Measurements from ENCODE around the gene ALDH1B1.

- TF ChIP-seq CTCF (CRISPR knock-in tag; IDR thresholded peaks at IDR 0.05) = no peak
- TF ChIP-seq CBX2 (IDR thresholded peaks at IDR 0.05; ENCODE audit: low read depth, low read length) = no peak
- TF ChIP-seq CBX2 (CRISPR knock-in tag; IDR thresholded peaks at IDR 0.05; ENCODE audit: low read depth) = no peak
- no peak for TF ChIP-seq ETS1 (CRISPR knock-in tag; IDR thresholded peaks at IDR 0.05)
- TF ChIP-seq RBAK (CRISPR knock-in tag; IDR thresholded peaks at IDR 0.05) = no peak
- no peak for TF ChIP-seq SAP130 (CRISPR knock-in tag; IDR thresholded peaks at IDR 0.05; ENCODE audit: low read depth)
- TF ChIP-seq SP1 (IDR thresholded peaks at IDR 0.05) = no peak
- TF ChIP-seq SP1 (CRISPR knock-in tag; IDR thresholded peaks at IDR 0.05) = no peak
- no peak for TF ChIP-seq KLF12 (CRISPR knock-in tag; IDR thresholded peaks at IDR 0.05; ENCODE audit: borderline replicate concordance)
- no peak for TF ChIP-seq ZBTB2 (CRISPR knock-in tag; IDR thresholded peaks at IDR 0.05; ENCODE audit: low read depth)
- TF ChIP-seq NCOR1 (IDR thresholded peaks at IDR 0.05; ENCODE audit: borderline replicate concordance, low read length) = no peak
- TF ChIP-seq ZNF234 (CRISPR knock-in tag; conservative IDR thresholded peaks at IDR 0.05) = no peak
- TF ChIP-seq ATF2 (CRISPR knock-in tag; IDR thresholded peaks at IDR 0.05) = no peak
Measured at GRCh38 chr9:38373679-38374078, 18.8 kb upstream of the ALDH1B1 start.

Data from HepG2 (cell line).